SU-DHL-6 (cell line): ENCODE results near the gene XRCC1.
"Not testable (repeated sequence)": the region's sequence is repeated elsewhere in the genome, so short reads cannot be mapped to it uniquely, and the experiment has no call there.

ENCODE experiments used
- H2AFZ ChIP-seq: fragments of 200-600 bp; sonication (generic); 2 replicates; pipeline ENCODE4 v1.6.1; 2014; ENCODE audit warnings: low read depth, mild to moderate bottlenecking, moderate library complexity, mixed read lengths, antibody characterized with exemption, low read length; ENCODE audit not compliant: severe bottlenecking
- H3F3A ChIP-seq: fragments of 200-600 bp; shearing (Covaris generic); 2 replicates; pipeline ENCODE4 v1.6.0; 2016; ENCODE audit warnings: antibody characterized with exemption, mild to moderate bottlenecking; ENCODE audit not compliant: insufficient read depth
- H3K27ac ChIP-seq: fragments of 200-600 bp; sonication (generic); 2 replicates; pipeline ENCODE4 v1.5.1; 2016; ENCODE audit warnings: low read depth, mild to moderate bottlenecking, low read length, moderate library complexity, mixed read lengths
- H3K27me3 ChIP-seq: fragments of 200-600 bp; sonication (generic), shearing (Covaris generic); 2 replicates; pipeline ENCODE4 v1.6.0; 2014; ENCODE audit warnings: mild to moderate bottlenecking, low read length
- H3K36me3 ChIP-seq: fragments of 200-600 bp; sonication (generic); 2 replicates; pipeline ENCODE4 v1.6.1; 2014; ENCODE audit warnings: mild to moderate bottlenecking, low read length, mixed read lengths
- H3K4me2 ChIP-seq: fragments of 300-600, 200-600 bp; shearing (Covaris generic), sonication (generic); 2 replicates; pipeline ENCODE4 v1.6.0; 2014; ENCODE audit warnings: low read length, low read depth, mild to moderate bottlenecking; ENCODE audit not compliant: poor library complexity, severe bottlenecking
- H3K4me3 ChIP-seq: fragments of 200-600 bp; sonication (generic); 2 replicates; pipeline ENCODE4 v1.5.1; 2014; ENCODE audit warnings: antibody characterized with exemption, low read length, mild to moderate bottlenecking, mixed read lengths; ENCODE audit not compliant: insufficient read depth, poor library complexity, severe bottlenecking
- H3K79me2 ChIP-seq: fragments of 200-600 bp; sonication (generic); 2 replicates; pipeline ENCODE4 v1.6.1; 2014; ENCODE audit warnings: mild to moderate bottlenecking, low read length, moderate library complexity; ENCODE audit not compliant: insufficient read depth
- H3K9ac ChIP-seq: fragments of 200-600 bp; sonication (generic); 2 replicates; pipeline ENCODE4 v1.7.0; 2014; ENCODE audit warnings: mild to moderate bottlenecking, low read length
- H3K9me2 ChIP-seq: fragments of 200-600 bp; sonication (generic); replicated peaks from 2 replicates; pipeline ENCODE4 v1.6.1; 2014; ENCODE audit warnings: low read length; ENCODE audit not compliant: insufficient read depth
- H3K9me3 ChIP-seq: fragments of 200-600 bp; sonication (generic); 2 replicates; pipeline ENCODE4 v1.6.1; 2014; ENCODE audit warnings: low read length, mixed read lengths; ENCODE audit not compliant: insufficient read depth
- H4K20me1 ChIP-seq: fragments of 200-600 bp; sonication (generic); 2 replicates; pipeline ENCODE4 v1.6.1; 2014; ENCODE audit warnings: low read depth, mild to moderate bottlenecking, antibody characterized with exemption, low read length, moderate library complexity, mixed read lengths
- CTCF ChIP-seq: fragments of 200-600 bp; sonication (generic); IDR thresholded peaks from one replicate; pipeline ENCODE4 v1.5.1; 2017; ENCODE audit warnings: antibody characterized with exemption, mild to moderate bottlenecking, low read length, moderate library complexity; ENCODE audit not compliant: insufficient read depth, poor library complexity, severe bottlenecking
- EZH2phosphoT487 ChIP-seq: fragments of 200-600 bp; sonication (generic), shearing (Covaris generic); conservative IDR thresholded peaks from 2 replicates; pipeline ENCODE4 v1.6.1; 2018; ENCODE audit warnings: mild to moderate bottlenecking, antibody characterized with exemption, low read length, moderate library complexity, mixed read lengths

XRCC1 gene

GRCh38 chr19:43522929-43523328 lies 52.4 kb downstream of the XRCC1 start:
- TF ChIP-seq CTCF, result no peak
- no peak for TF ChIP-seq EZH2phosphoT487
- H3K9me3 ChIP-seq, result no peaks in the 10 kb centered on the region
- H3K9me2 ChIP-seq, result no peaks in the 10 kb centered on the region
- no peak overlapping the region for H3K4me3 ChIP-seq
- H2AFZ ChIP-seq, result no peak overlapping the region
- no peaks in the 10 kb centered on the region for H3K79me2 ChIP-seq
- no peaks in the 10 kb centered on the region for H3F3A ChIP-seq
- no peaks in the 10 kb centered on the region for H3K27me3 ChIP-seq
- H3K9ac ChIP-seq, result no peak overlapping the region
- H3K36me3 ChIP-seq, result no peaks in the 10 kb centered on the region
- H3K4me2 ChIP-seq, result no peak overlapping the region
- H3K27ac ChIP-seq, result no peak overlapping the region
- no peaks in the 10 kb centered on the region for H4K20me1 ChIP-seq

DNA sequence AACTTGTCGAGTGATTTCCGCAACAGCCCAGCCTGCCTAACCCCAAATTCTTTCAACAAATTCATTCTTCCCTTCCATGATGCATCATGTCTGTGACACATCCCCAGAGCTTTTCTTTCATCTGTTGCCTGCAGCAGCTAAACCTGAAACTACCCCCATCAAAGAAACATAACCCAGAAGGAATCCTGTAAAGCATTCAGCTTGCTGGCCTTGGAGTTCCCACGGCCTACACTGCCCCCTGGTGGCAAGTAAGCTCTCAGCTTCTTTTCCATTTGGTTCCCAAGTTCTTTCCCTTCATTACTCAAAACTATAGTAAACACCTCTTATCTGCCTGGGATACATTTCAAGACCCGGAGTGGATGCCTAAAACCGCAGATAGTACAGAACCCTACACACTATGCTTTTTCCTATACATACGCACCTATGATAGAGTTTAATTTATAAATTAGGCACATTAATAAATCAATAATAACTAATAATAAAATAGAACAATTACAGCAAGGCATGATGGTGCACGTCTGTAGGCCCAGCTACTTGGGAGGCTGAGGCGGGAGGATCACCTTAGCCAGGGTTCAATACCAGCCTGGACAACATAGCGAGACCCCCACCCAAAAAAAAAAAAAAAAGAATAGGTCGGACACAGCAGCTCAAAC lies 55.8 kb downstream of the XRCC1 start:
- Histone ChIP-seq H4K20me1 (no peaks in the 10 kb centered on the region), H3K79me2 (no peaks in the 10 kb centered on the region), H3K4me3 (no peak overlapping the region), H3K27ac (no peak overlapping the region), H3K4me2 (no peak overlapping the region), H3F3A (no peaks in the 10 kb centered on the region), H3K36me3 (no peaks in the 10 kb centered on the region), H3K9ac (no peak overlapping the region), H3K9me3 (no peaks in the 10 kb centered on the region), H2AFZ (no peak overlapping the region), H3K27me3 (no peaks in the 10 kb centered on the region), H3K9me2 (no peaks in the 10 kb centered on the region)
- TF ChIP-seq CTCF (peak; percentile 88), EZH2phosphoT487 (no peak)

DNA sequence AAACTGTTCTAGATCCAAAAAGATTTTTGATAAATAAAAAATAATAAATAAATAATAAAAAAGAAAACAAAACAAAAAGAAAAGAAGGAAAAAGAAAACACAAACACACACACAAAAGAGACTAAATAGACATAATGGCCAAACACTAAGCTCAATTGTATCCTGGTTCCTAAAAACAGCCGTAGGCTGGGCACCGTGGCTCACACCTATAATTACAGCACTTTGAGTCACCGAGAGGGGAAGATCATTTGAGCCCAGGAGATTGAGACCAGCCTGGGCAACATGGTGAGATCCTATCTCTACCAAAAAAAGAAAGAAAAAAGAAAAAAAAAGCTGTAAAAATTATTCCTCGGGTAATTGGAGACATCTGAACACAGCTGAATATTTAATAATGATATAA lies 57.3 kb downstream of the XRCC1 start:
- H3K36me3 ChIP-seq, result no peaks in the 10 kb centered on the region
- no peak for TF ChIP-seq CTCF
- no peak for TF ChIP-seq EZH2phosphoT487
- no peak overlapping the region for H3K4me2 ChIP-seq
- H4K20me1 ChIP-seq, result no peaks in the 10 kb centered on the region
- no peak overlapping the region for H3K9ac ChIP-seq
- H3K27me3 ChIP-seq, result no peaks in the 10 kb centered on the region
- H2AFZ ChIP-seq, result no peak overlapping the region
- H3K27ac ChIP-seq, result no peak overlapping the region
- no peaks in the 10 kb centered on the region for H3K9me3 ChIP-seq
- H3K79me2 ChIP-seq, result no peaks in the 10 kb centered on the region
- no peaks in the 10 kb centered on the region for H3K9me2 ChIP-seq
- no peaks in the 10 kb centered on the region for H3F3A ChIP-seq
- H3K4me3 ChIP-seq, result no peak overlapping the region

- not testable (repeated sequence) for H3K9me2 ChIP-seq, H3K27me3 ChIP-seq, H3K27ac ChIP-seq, H3K4me2 ChIP-seq, H3K4me3 ChIP-seq, H3F3A ChIP-seq, H3K79me2 ChIP-seq, H3K9me3 ChIP-seq, H3K36me3 ChIP-seq, H3K9ac ChIP-seq, H2AFZ ChIP-seq, H4K20me1 ChIP-seq
These were observed 62.9 kb downstream of the XRCC1 start for GRCh38 chr19:43512399-43512798.
